Mucosa of rectum (tissue), 2 donors: ENCODE measurements around the gene SUN3.

Experiments
- H3K27ac ChIP-seq, 2 donors: one replicate each; pipeline ENCODE4 v1.7.0; 2013; ENCODE audit warnings: inconsistent platforms in 2 of 2, low read depth in 2 of 2, low read length in 2 of 2
- H3K27me3 ChIP-seq, 2 donors: one replicate each; pipeline ENCODE4 v1.7.0; 2013; ENCODE audit warnings: low read length in 2 of 2; ENCODE audit not compliant: control insufficient read depth in 2 of 2, insufficient read depth in 2 of 2
- H3K36me3 ChIP-seq, 2 donors: one replicate each; pipeline ENCODE4 v1.7.0; 2013; ENCODE audit warnings: low read length in 2 of 2; ENCODE audit not compliant: control insufficient read depth in 2 of 2, insufficient read depth in 2 of 2
- H3K4me1 ChIP-seq, 2 donors: one replicate each; pipeline ENCODE4 v1.7.0; 2013; ENCODE audit warnings: low read length in 2 of 2, mild to moderate bottlenecking in 1 of 2; ENCODE audit not compliant: control insufficient read depth in 2 of 2, insufficient read depth in 2 of 2
- H3K4me3 ChIP-seq, 2 donors: one replicate each; pipeline ENCODE4 v1.7.0; 2013; ENCODE audit warnings: low read length in 2 of 2
- H3K9ac ChIP-seq, 2 donors: one replicate each; pipeline ENCODE4 v1.7.0; 2013; ENCODE audit warnings: low read length in 2 of 2, low read depth in 1 of 2, mild to moderate bottlenecking in 1 of 2
- H3K9me3 ChIP-seq, 2 donors: one replicate each; pipeline ENCODE4 v1.7.0; 2013; ENCODE audit warnings: low read length in 2 of 2; ENCODE audit not compliant: control insufficient read depth in 2 of 2
- donor health status: healthy.
- donor health status: Normal muscosa, but diverticular disease.

SUN3 gene

DNA sequence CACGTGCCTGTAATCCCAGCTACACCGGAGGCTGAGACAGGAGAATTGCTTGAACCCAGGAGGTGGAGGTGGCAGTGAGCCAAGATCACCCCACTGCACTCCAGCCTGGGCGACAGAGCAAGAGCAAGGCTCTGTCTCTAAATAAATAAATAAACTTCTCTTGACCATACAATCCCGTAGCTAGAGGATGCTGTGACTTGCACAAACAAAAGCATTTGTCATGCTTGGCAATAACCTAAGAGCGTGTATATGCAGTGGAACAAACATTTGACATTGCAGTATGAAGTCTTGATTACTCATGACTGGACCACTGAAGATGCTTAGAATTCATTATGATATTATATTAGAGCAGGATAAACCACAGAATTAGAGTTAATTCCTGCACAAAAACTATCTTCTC, 5.0 kb upstream of the SUN3 start:
- Histone ChIP-seq H3K9me3 (no peaks in the 10 kb centered on the region), H3K27ac (no peak overlapping the region), H3K9ac (no peak overlapping the region), H3K36me3 (no peaks in the 10 kb centered on the region), H3K4me1 (peaks cover 8 to 9% of the 10 kb centered on the region in 2 donors), H3K27me3 (peaks cover 13 to 17% of the 10 kb centered on the region in 2 donors), H3K4me3 (no peak overlapping the region)

DNA sequence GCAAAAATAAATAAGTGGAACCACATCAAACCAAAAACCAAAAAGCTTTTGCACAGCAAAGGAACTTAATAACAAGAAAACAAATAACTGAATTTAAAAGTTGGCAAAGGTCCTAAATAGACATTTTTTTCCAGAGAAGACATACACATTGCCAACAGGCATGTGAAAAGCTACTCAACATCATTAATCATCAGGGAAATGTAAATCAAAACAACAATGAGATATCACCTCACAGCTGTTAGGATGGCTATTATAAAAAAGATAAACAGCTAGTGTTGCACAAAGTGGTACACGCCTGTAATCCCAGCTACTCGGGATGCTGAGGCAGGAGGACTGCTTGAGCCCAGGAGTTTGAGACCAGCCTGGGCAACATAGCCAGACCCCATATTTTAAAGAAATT, 2.2 kb upstream of the SUN3 start:
- no peak overlapping the region for H3K4me3 ChIP-seq
- H3K9ac ChIP-seq, result no peak overlapping the region
- H3K27me3 ChIP-seq, result peaks cover 5 to 7% of the 10 kb centered on the region in 2 donors

DNA sequence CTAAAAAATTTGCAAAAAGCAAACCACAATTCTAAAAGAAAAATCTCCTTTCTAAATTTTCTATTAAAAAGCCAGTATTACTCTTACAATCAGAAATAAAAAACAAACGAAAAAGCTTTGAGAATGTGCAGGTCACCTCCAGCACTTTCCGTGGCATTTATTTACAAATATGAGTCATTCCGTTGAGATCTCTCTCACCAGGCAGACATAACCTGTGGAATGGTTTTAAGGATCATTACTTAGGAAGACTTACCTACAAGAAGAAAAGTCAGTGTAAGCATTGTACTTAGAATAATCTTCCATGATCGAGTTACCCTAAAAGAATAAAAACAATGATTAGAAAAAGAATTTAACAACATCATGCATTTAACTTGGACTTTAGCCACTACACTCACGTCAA, 3.3 kb downstream of the SUN3 start:
- Histone ChIP-seq H3K27ac (no peak overlapping the region), H3K4me3 (no peak overlapping the region), H3K9me3 (no peaks in the 10 kb centered on the region), H3K36me3 (no peaks in the 10 kb centered on the region), H3K4me1 (no peaks in the 10 kb centered on the region), H3K9ac (no peak overlapping the region), H3K27me3 (no peaks in the 10 kb centered on the region)

More for the DNA sequence above, 2.2 kb upstream of the SUN3 start:
- no peaks in the 10 kb centered on the region for H3K9me3 ChIP-seq
- peaks cover 7% of the 10 kb centered on the region in 2 donors for H3K4me1 ChIP-seq
- no peak overlapping the region for H3K27ac ChIP-seq
- H3K36me3 ChIP-seq, result no peaks in the 10 kb centered on the region

DNA sequence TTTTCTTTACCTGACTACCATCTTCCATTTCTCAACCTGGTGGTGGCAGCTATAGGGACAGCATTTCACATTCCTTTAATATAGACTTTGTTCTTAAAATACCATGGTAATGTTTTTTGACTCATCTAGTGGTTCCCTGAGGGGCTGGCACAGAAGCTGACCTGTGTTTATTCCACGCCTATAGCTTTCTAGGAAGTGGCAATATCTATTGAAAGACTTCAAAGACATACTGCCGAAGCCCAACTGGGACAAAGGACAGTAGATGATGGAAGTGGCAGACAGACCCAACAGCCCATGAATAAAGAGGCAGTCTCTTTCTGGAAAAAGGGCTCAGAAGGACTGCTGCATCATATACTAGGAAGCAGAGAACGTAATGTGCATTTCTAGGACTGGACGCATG, 11.2 kb downstream of the SUN3 start:
- Histone ChIP-seq H3K27ac (no peak overlapping the region), H3K4me1 (no peaks in the 10 kb centered on the region), H3K9ac (no peak overlapping the region), H3K36me3 (no peaks in the 10 kb centered on the region), H3K27me3 (no peaks in the 10 kb centered on the region), H3K4me3 (no peak overlapping the region), H3K9me3 (no peaks in the 10 kb centered on the region)

DNA sequence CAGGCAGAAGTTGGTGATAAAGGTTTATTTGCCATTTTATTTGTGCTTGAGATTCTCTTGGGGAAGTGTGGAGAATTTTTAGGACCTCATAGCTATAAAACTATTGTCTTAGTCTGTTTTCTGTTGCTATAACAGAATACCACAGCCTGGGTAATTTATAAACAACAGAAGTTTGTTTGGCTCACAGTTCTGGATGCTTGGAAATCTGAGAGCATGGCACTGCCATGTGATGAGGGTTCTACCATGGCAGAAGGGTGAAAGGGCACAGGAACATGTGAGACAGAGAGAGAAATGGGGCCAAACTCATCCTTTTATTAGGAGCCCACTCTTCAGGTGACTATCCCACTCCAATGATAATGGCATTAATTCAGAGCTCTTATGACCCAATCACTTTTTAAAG, 12.3 kb downstream of the SUN3 start:
- no peaks in the 10 kb centered on the region for H3K27me3 ChIP-seq
- H3K27ac ChIP-seq, result no peak overlapping the region
- H3K36me3 ChIP-seq, result no peaks in the 10 kb centered on the region
- no peak overlapping the region for H3K9ac ChIP-seq
- H3K4me1 ChIP-seq, result no peaks in the 10 kb centered on the region
- H3K4me3 ChIP-seq, result no peak overlapping the region
- H3K9me3 ChIP-seq, result no peaks in the 10 kb centered on the region

DNA sequence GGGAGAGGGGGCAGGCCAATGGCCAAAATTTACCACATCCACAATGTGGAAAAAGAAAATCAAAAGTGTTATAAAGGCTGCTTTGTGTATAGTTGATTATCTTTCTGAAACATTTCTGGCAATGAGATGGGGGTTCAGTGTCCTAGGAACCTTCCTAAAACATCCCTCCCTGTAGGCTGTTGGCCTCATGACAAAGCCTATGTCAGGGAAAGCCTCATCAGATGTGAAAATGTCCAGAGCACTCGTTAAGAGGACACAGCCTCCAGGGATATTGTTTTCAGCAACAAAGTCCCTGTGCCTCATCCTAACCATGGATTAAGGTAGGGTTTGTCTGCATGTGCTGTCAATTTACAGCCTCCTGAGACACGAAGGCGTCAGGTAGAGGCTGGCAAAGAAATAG, 17.0 kb downstream of the SUN3 start:
- Histone ChIP-seq H3K36me3 (no peaks in the 10 kb centered on the region), H3K4me3 (no peak overlapping the region), H3K27ac (no peak overlapping the region), H3K27me3 (no peaks in the 10 kb centered on the region), H3K9ac (no peak overlapping the region), H3K9me3 (no peaks in the 10 kb centered on the region), H3K4me1 (no peaks in the 10 kb centered on the region)

DNA sequence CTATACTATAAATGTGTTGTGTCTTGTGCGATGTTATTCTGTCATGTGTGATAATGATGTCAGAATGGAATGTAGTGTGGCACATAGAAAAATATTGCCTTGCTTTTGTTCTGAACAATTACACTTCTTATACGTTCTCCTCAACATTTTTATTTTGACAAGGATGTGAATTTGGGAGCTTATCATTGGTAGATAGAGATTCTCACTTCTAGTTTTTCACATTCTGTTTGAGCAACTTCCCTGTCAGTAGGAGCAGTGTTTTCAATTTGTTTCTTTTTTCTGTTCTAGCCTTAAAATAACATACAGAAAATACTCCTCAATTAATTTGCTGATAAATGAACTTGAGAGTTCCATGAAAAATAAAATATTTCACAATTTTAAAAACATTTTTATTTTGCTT, 17.6 kb downstream of the SUN3 start:
- Histone ChIP-seq H3K36me3 (no peaks in the 10 kb centered on the region), H3K27me3 (no peaks in the 10 kb centered on the region), H3K4me1 (no peaks in the 10 kb centered on the region), H3K4me3 (no peak overlapping the region), H3K9ac (no peak overlapping the region), H3K27ac (no peak overlapping the region), H3K9me3 (no peaks in the 10 kb centered on the region)

DNA sequence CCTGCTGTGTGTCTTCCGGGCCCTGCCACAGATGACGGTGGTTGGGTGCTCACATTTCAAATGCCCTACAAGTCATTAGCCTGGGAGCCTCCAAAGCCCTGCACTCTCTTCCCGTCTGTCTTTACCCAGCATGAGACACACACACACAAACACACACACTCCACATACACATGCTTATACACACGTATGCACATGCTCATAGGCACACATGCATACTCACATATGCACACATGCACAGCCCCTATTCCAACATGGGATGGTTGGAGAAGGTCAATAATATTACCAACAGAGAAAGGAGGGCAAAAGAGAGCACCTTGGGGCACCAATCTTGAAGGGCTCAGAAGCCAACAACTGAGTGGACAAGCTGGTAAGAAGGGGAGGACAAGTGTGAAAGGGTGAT, 19.0 kb downstream of the SUN3 start:
- Histone ChIP-seq H3K27me3 (no peaks in the 10 kb centered on the region), H3K27ac (no peak overlapping the region), H3K9ac (no peak overlapping the region), H3K4me3 (no peak overlapping the region), H3K9me3 (no peaks in the 10 kb centered on the region), H3K36me3 (no peaks in the 10 kb centered on the region), H3K4me1 (no peaks in the 10 kb centered on the region)

DNA sequence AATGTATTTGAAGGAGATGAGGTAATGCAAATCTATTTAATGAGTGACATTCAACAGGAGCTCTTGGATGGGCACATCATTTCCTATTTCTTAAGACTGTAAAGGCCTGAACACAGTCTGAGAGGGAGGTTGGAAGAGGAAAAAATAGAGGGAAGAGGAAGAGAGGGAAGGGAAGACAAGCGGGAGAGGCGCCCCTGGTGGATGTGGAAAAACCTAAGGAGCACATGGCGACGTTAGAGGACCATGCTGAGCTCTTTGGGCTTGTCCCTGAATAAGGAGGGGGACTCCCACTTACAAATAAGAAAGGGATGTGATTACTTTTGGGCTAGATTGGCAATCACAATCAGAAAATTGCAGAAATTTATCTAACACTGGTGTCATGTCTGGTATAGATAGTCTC, 19.6 kb downstream of the SUN3 start:
- no peaks in the 10 kb centered on the region for H3K9me3 ChIP-seq
- no peak overlapping the region for H3K4me3 ChIP-seq
- H3K9ac ChIP-seq, result no peak overlapping the region
- H3K27ac ChIP-seq, result no peak overlapping the region
- H3K27me3 ChIP-seq, result no peaks in the 10 kb centered on the region
- no peaks in the 10 kb centered on the region for H3K4me1 ChIP-seq
- H3K36me3 ChIP-seq, result no peaks in the 10 kb centered on the region

DNA sequence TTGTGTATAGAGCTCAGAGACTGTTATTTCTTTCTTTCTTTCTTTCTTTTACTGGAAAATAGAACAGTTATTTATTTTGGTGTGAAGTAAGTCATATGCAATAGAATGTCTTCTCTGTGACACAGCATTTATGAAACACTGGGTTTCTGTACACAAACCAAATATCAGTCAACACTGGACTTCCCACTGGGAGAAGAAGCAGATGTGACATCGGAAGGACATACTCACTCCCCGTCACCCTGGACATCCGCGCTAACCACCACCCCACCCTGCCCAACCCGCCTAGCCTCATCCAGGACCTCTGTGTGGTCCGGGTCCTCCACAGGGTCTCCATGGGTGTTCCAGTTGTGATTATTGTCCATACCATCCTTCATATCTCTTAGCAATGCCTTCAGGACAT, 22.0 kb downstream of the SUN3 start:
- Histone ChIP-seq H3K27ac (no peak overlapping the region), H3K9ac (no peak overlapping the region), H3K9me3 (no peaks in the 10 kb centered on the region), H3K36me3 (no peaks in the 10 kb centered on the region), H3K27me3 (no peaks in the 10 kb centered on the region), H3K4me1 (no peaks in the 10 kb centered on the region), H3K4me3 (no peak overlapping the region)

DNA sequence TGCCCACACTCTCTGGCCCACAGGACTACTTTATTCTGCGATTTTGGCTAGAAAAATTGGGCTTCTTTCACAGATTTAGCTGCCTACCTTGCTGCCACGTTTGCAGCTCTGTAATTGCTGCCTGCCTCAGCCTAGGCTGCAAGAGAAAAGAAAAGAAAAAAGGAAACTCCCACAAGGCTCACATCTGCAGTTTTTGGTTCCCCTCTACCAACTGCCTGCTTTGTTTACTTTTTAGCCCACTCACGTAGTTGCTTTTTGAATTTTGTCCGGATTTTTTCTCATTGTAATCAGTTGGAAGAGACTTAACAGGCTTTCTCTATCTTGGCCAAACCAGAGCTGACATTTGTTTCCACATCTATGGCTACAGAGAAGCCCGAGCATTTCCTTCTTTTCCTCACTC, 24.3 kb downstream of the SUN3 start:
- no peak overlapping the region for H3K27ac ChIP-seq
- no peak overlapping the region for H3K4me3 ChIP-seq
- no peaks in the 10 kb centered on the region for H3K36me3 ChIP-seq
- no peaks in the 10 kb centered on the region for H3K27me3 ChIP-seq
- H3K4me1 ChIP-seq, result no peaks in the 10 kb centered on the region
- no peaks in the 10 kb centered on the region for H3K9me3 ChIP-seq
- no peak overlapping the region for H3K9ac ChIP-seq
